Measurements from ENCODE around the gene PRAMEF15.
"Not testable (repeated sequence)": the region's sequence is repeated elsewhere in the genome, so short reads cannot be mapped to it uniquely, and the experiment has no call there.

DNA sequence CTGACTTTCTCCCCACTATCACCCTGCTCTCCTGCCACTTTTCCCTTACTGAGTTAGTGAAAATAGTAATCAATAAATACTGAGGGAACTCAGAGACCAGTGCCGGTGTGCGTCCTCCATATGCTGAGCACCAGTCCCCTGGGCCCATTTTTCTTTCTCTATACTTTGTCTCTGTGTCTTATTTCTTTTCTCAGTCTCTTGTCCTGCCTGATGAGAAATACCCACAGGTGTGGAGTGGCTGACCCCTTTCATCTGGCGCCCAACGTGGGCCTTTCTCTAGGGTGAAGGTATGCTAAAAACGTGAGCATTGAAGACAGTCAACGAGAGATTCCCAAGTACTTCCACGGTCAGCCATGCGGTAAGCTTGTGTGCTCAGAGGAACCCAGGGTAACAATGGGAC is 38.1 kb downstream of the PRAMEF15 start:
- TF ChIP-seq, protein P1, sequence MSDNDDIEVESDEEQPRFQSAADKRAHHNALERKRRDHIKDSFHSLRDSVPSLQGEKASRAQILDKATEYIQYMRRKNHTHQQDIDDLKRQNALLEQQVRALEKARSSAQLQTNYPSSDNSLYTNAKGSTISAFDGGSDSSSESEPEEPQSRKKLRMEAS (IDR thresholded peaks at IDR 0.05): not testable (repeated sequence)
- TF ChIP-seq, protein P2, sequence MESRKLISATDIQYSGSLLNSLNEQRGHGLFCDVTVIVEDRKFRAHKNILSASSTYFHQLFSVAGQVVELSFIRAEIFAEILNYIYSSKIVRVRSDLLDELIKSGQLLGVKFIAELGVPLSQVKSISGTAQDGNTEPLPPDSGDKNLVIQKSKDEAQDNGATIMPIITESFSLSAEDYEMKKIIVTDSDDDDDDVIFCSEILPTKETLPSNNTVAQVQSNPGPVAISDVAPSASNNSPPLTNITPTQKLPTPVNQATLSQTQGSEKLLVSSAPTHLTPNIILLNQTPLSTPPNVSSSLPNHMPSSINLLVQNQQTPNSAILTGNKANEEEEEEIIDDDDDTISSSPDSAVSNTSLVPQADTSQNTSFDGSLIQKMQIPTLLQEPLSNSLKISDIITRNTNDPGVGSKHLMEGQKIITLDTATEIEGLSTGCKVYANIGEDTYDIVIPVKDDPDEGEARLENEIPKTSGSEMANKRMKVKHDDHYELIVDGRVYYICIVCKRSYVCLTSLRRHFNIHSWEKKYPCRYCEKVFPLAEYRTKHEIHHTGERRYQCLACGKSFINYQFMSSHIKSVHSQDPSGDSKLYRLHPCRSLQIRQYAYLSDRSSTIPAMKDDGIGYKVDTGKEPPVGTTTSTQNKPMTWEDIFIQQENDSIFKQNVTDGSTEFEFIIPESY (IDR thresholded peaks at IDR 0.05; ENCODE audit: extremely low read depth, insufficient replicate concordance, low read length): not testable (repeated sequence)
- TF ChIP-seq CTCF (IDR thresholded peaks at IDR 0.05 in 2 of 3, conservative IDR thresholded peaks at IDR 0.05 in 1 of 3; ENCODE audit: borderline replicate concordance in 1 of 3, insufficient read depth in 1 of 3, low read depth in 2 of 3, low read length in 2 of 3); POLR2A (IDR thresholded peaks at IDR 0.05; ENCODE audit: borderline replicate concordance, extremely low read depth, insufficient read depth, insufficient read length); EZH2 (IDR thresholded peaks at IDR 0.05); ATF3 (IDR thresholded peaks at IDR 0.05); RAD21 (IDR thresholded peaks at IDR 0.05; ENCODE audit: low read depth); FOSL1 (IDR thresholded peaks at IDR 0.05; ENCODE audit: low read depth); REST (IDR thresholded peaks at IDR 0.05; ENCODE audit: low read depth); JUND (IDR thresholded peaks at IDR 0.05); EGR1 (IDR thresholded peaks at IDR 0.05; ENCODE audit: low read depth): not testable (repeated sequence)

Measured in HCT116 (cell line).